Endothelial cell of umbilical vein (primary cell): ENCODE results near the gene TMEM214. TPM values are rescaled to one million over a fixed set of nuclear protein-coding genes. Genes with fewer than 3 reads are reported as not detected.

Source experiments
- BruUV-seq: library from RNA; stranded (reverse); fragments of 400-500 nt; replicated peaks from 2 replicates; lab custom pipeline; 2021; lab: Mats Ljungman, UMichigan
- CTCF ChIA-PET: fragments of 300-600, 350-600 bp; sonication (Branson Sonifier 250); formaldehyde crosslinking; loops from one replicate; lab custom pipeline; 2021; ENCODE audit warnings: antibody characterized with exemption, inconsistent platforms; lab: Charles Lee
- POLR2A ChIA-PET: fragments of 300-600, 350-600 bp; sonication (Branson Sonifier 250); formaldehyde crosslinking; loops from one replicate; lab custom pipeline; 2021; ENCODE audit warnings: antibody characterized with exemption, inconsistent platforms; lab: Charles Lee
- DNase-seq: peaks from one replicate; pipeline ENCODE4 v3.0.0-alpha.2; 2011; ENCODE audit warnings: low read depth, low spot score
- FAIRE-seq: peaks from 2 replicates; lab custom pipeline; 2011; peaks lifted over from hg19 to GRCh38; lab: Jason Lieb, UNC
- H2AFZ ChIP-seq: 2 replicates; pipeline ENCODE4 v1.6.0; 2012; ENCODE audit warnings: low read depth, low read length, control low read depth, inconsistent platforms
- H3K27ac ChIP-seq: 2 replicates; pipeline ENCODE4 v1.5.1; 2011; ENCODE audit warnings: low read depth, mild to moderate bottlenecking, control low read depth, low read length, moderate library complexity; ENCODE audit not compliant: insufficient read depth
- H3K27me3 ChIP-seq, 2 experiments: 2 replicates each; pipeline versions ENCODE4 v1.6.0 to v1.6.1; 2011; ENCODE audit warnings: low read length in 2 of 2, mixed read lengths in 1 of 2; ENCODE audit not compliant: control insufficient read depth in 2 of 2, insufficient read depth in 2 of 2
- H3K36me3 ChIP-seq, 2 experiments: 2 replicates in 1 of 2; 3 replicates in 1 of 2; pipeline ENCODE4 v1.5.1; 2011; ENCODE audit warnings: low read length in 2 of 2, mild to moderate bottlenecking in 1 of 2, moderate library complexity in 1 of 2; ENCODE audit not compliant: control insufficient read depth in 2 of 2, insufficient read depth in 2 of 2; ENCODE audit errors: extremely low read depth in 1 of 2
- H3K4me1 ChIP-seq: 3 replicates; pipeline ENCODE4 v1.5.1; 2011; ENCODE audit warnings: mild to moderate bottlenecking, low read length; ENCODE audit not compliant: control insufficient read depth, insufficient read depth; ENCODE audit errors: extremely low read depth
- H3K4me2 ChIP-seq: 2 replicates; pipeline ENCODE4 v1.6.1; 2011; ENCODE audit warnings: low read length, control low read depth, mixed read lengths; ENCODE audit not compliant: insufficient read depth
- H3K4me3 ChIP-seq, 3 experiments: fragments of 200-600 bp in 1 of 3; sonication (generic), shearing (Covaris generic) in 1 of 3; replicated peaks in 1 of 3; 2 replicates each; pipeline ENCODE4 v1.5.1; 2011 to 2016; ENCODE audit warnings: control low read depth in 3 of 3, low read length in 3 of 3, mild to moderate bottlenecking in 2 of 3, inconsistent platforms in 1 of 3, low read depth in 1 of 3, moderate library complexity in 1 of 3; ENCODE audit not compliant: insufficient read depth in 1 of 3
- H3K79me2 ChIP-seq: 2 replicates; pipeline ENCODE4 v1.6.0; 2012; ENCODE audit warnings: low read length, inconsistent platforms; ENCODE audit not compliant: control insufficient read depth, insufficient read depth
- H3K9ac ChIP-seq: replicated peaks from 2 replicates; pipeline ENCODE3; 2011; ENCODE audit warnings: low read length, control low read depth; ENCODE audit not compliant: insufficient read depth; ENCODE audit errors: extremely low read depth
- H3K9me1 ChIP-seq: replicated peaks from 3 replicates; pipeline ENCODE4 v1.6.0; 2011; ENCODE audit warnings: mild to moderate bottlenecking, low read length; ENCODE audit not compliant: control insufficient read depth, insufficient read depth; ENCODE audit errors: extremely low read depth
- H3K9me3 ChIP-seq: replicated peaks from 2 replicates; pipeline ENCODE4 v1.5.1; 2012; ENCODE audit warnings: low read length, inconsistent platforms; ENCODE audit not compliant: control insufficient read depth, insufficient read depth
- H4K20me1 ChIP-seq: replicated peaks from 2 replicates; pipeline ENCODE3; 2011; ENCODE audit warnings: mild to moderate bottlenecking, low read length; ENCODE audit not compliant: control insufficient read depth, insufficient read depth; ENCODE audit errors: extremely low read depth
- EZH2 ChIP-seq: IDR thresholded peaks from 2 replicates; pipeline ENCODE4 v1.6.1; 2012; ENCODE audit warnings: borderline replicate concordance, low read depth, mild to moderate bottlenecking, moderate library complexity, low read length, inconsistent platforms; ENCODE audit not compliant: severe bottlenecking
- FOS ChIP-seq: IDR thresholded peaks from 2 replicates; pipeline ENCODE4 v1.6.1; 2011; ENCODE audit warnings: mild to moderate bottlenecking, low read length, moderate library complexity, borderline replicate concordance; ENCODE audit not compliant: insufficient read depth
- GATA2 ChIP-seq: IDR thresholded peaks from 2 replicates; pipeline ENCODE4 v1.7.0; 2011; ENCODE audit warnings: low read depth, mild to moderate bottlenecking, moderate library complexity, mixed read lengths, low read length; ENCODE audit not compliant: insufficient read length, insufficient read depth
- JUN ChIP-seq: IDR thresholded peaks from 2 replicates; pipeline ENCODE4 v1.6.1; 2011; ENCODE audit warnings: borderline replicate concordance, low read depth; ENCODE audit not compliant: insufficient read length, insufficient read depth
- MYC ChIP-seq: IDR thresholded peaks from one replicate; pipeline ENCODE4 v1.6.1; 2011; ENCODE audit warnings: mild to moderate bottlenecking, low read depth, low read length
- POLR2A ChIP-seq: IDR thresholded peaks from 2 replicates; pipeline ENCODE4 v1.6.1; 2012; ENCODE audit warnings: low read depth, mild to moderate bottlenecking, control low read depth, low read length
- POLR2AphosphoS5 ChIP-seq: IDR thresholded peaks from 2 replicates; pipeline ENCODE4 v1.6.1; 2012; ENCODE audit warnings: low read depth, mild to moderate bottlenecking, control low read depth, low read length, moderate library complexity; ENCODE audit not compliant: insufficient read depth
- dilution Hi-C: fragments of 300-500 bp; cut with MboI; formaldehyde crosslinking; loops from one replicate; pipeline ENCODE4 v1.15.0; 2019; ENCODE audit warnings: low sequenced_read_pairs; ENCODE audit not compliant: extremely low pct_ligation_motif_present
- intact Hi-C: fragments of 100-400 bp; cut with micrococcal nuclease; formaldehyde crosslinking; loops from one replicate; pipeline ENCODE4 v1.10.0; 2022
- polyA plus RNA-seq, 4 experiments: library from polyadenylated mRNA; depleted of rRNA in 3 of 4; stranded (reverse) in 3 of 4; unstranded in 1 of 4; fragments of >200 nt; gene quantifications; 2 replicates each; pipeline versions ENCODE4 v1.2.1 to v1.2.3, GENCODE V29; 2011 to 2012; ENCODE audit warnings: missing spikeins in 1 of 4
- total RNA-seq: library from RNA; stranded (reverse); gene quantifications from 2 replicates; pipeline ENCODE4 v1.2.3, GENCODE V29; 2021
- TF ChIP-seq, protein P1 (sequence below), 2 donors: IDR thresholded peaks; 1 replicate in 1 of 2; 2 replicates in 1 of 2; pipeline ENCODE4 v1.5.1; 2011; ENCODE audit warnings: low read length in 2 of 2, mild to moderate bottlenecking in 2 of 2, moderate library complexity in 2 of 2, control low read depth in 1 of 2, inconsistent platforms in 1 of 2, low read depth in 1 of 2; ENCODE audit not compliant: insufficient read depth in 1 of 2; ENCODE audit errors: extremely low read depth in 1 of 2
- TF ChIP-seq, protein P2 (sequence below): IDR thresholded peaks from 2 replicates; pipeline ENCODE4 v1.6.1; 2011; ENCODE audit not compliant: insufficient read depth, insufficient read length

The TMEM214 gene
- total and polyA plus RNA-seq, 2 donors (not counting 3 experiments of a cell fraction or from before 2014, with no cell fraction given), result 109 to 163 TPM

DNA sequence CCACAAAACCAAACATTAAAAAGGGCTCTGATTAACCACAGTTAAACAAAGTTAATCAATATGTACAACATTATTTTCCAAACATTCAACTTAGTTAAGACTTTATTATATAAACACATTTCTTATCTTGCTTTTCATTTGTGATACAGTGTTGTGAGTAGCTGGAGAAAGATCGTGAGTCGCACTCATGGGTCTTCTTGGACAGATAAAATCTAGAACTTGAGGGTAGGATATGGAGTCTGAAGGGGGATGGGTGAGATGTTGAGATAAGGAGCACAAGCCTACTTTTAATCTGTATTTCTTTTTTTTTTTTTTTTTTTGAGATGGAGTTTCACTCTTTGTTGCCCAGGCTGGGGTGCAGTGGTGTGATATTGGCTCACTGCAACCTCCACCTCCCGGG lies 22.6 kb upstream of the TMEM214 start:
- no peak overlapping the region for H3K9ac ChIP-seq
- H3K36me3 ChIP-seq, result no peaks in the 10 kb centered on the region
- H3K27me3 ChIP-seq, result no peaks in the 10 kb centered on the region
- FAIRE-seq (no peak), DNase-seq (no peak)
- H3K9me3 ChIP-seq, result no peaks in the 10 kb centered on the region
- no peak overlapping the region for H2AFZ ChIP-seq
- POLR2A ChIA-PET, result no interaction called here
- peaks cover 4% of the 10 kb centered on the region for H3K4me1 ChIP-seq
- dilution Hi-C loops (no loop called here), intact Hi-C loops (no loop called here)
- no peak overlapping the region for H3K4me3 ChIP-seq
- no peaks in the 10 kb centered on the region for H3K79me2 ChIP-seq
- H3K9me1 ChIP-seq, result no peaks in the 10 kb centered on the region
- H3K4me2 ChIP-seq, result no peak overlapping the region
- CTCF ChIA-PET, result interaction anchor here (0.6 to 4.9 kb wide), 7 partner anchors 19 to 333 kb away, joined by 3 to 46 read pairs (median 3); no protein-coding TSS in a partner anchor
- no peak for TF ChIP-seq EZH2
- TF ChIP-seq JUN, result no peak
- TF ChIP-seq, protein P1, sequence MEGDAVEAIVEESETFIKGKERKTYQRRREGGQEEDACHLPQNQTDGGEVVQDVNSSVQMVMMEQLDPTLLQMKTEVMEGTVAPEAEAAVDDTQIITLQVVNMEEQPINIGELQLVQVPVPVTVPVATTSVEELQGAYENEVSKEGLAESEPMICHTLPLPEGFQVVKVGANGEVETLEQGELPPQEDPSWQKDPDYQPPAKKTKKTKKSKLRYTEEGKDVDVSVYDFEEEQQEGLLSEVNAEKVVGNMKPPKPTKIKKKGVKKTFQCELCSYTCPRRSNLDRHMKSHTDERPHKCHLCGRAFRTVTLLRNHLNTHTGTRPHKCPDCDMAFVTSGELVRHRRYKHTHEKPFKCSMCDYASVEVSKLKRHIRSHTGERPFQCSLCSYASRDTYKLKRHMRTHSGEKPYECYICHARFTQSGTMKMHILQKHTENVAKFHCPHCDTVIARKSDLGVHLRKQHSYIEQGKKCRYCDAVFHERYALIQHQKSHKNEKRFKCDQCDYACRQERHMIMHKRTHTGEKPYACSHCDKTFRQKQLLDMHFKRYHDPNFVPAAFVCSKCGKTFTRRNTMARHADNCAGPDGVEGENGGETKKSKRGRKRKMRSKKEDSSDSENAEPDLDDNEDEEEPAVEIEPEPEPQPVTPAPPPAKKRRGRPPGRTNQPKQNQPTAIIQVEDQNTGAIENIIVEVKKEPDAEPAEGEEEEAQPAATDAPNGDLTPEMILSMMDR (IDR thresholded peaks at IDR 0.05; ENCODE audit: extremely low read depth in 1 of 2, insufficient read depth in 1 of 2, low read depth in 1 of 2, low read length in 2 of 2), result no peak
- no peak for TF ChIP-seq FOS
- TF ChIP-seq, protein P2, sequence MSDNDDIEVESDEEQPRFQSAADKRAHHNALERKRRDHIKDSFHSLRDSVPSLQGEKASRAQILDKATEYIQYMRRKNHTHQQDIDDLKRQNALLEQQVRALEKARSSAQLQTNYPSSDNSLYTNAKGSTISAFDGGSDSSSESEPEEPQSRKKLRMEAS, result no peak
- TF ChIP-seq POLR2A, result no peak
- no peak for TF ChIP-seq MYC
- TF ChIP-seq GATA2, result no peak
- no peak for TF ChIP-seq POLR2AphosphoS5
- no peak overlapping the region for H3K27ac ChIP-seq
- no TSS peak for BruUV-seq
- no peaks in the 10 kb centered on the region for H4K20me1 ChIP-seq
